Neural progenitor cell (in vitro differentiated cells): ENCODE data around the gene ANKAR.

ENCODE experiments used
- EZH2 ChIP-seq: fragments of 200-600 bp; sonication (generic); IDR thresholded peaks from 2 replicates; pipeline ENCODE4 v1.6.1; 2017; ENCODE audit warnings: antibody characterized with exemption, mild to moderate bottlenecking, moderate library complexity
- TF ChIP-seq, protein P1 (sequence below): fragments of 200-600 bp; sonication (generic); IDR thresholded peaks from 2 replicates; pipeline ENCODE4 v1.5.1; 2017; ENCODE audit warnings: antibody characterized with exemption, mild to moderate bottlenecking

GRCh38 chr2:189633392-189633811 is 41.1 kb upstream of the ANKAR start:
- TF ChIP-seq, protein P1, sequence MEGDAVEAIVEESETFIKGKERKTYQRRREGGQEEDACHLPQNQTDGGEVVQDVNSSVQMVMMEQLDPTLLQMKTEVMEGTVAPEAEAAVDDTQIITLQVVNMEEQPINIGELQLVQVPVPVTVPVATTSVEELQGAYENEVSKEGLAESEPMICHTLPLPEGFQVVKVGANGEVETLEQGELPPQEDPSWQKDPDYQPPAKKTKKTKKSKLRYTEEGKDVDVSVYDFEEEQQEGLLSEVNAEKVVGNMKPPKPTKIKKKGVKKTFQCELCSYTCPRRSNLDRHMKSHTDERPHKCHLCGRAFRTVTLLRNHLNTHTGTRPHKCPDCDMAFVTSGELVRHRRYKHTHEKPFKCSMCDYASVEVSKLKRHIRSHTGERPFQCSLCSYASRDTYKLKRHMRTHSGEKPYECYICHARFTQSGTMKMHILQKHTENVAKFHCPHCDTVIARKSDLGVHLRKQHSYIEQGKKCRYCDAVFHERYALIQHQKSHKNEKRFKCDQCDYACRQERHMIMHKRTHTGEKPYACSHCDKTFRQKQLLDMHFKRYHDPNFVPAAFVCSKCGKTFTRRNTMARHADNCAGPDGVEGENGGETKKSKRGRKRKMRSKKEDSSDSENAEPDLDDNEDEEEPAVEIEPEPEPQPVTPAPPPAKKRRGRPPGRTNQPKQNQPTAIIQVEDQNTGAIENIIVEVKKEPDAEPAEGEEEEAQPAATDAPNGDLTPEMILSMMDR: peak; percentile 53
- no peak for TF ChIP-seq EZH2
